ENCODE measurements around the gene CMSS1. TPM values are rescaled to one million over a fixed set of nuclear protein-coding genes. Genes with fewer than 3 reads are reported as not detected.

Gene CMSS1
- total RNA-seq, 1 experiment from 2014 or later: 64.1 TPM

- intact Hi-C loops (cut with micrococcal nuclease): no loop called here
- POLR2A ChIA-PET: no interaction called here
- RAD21 ChIA-PET (ENCODE audit: low non-redundant PET in 1 of 2, low total read pairs in 2 of 2, uncharacterized antibody in 2 of 2, unreplicated experiment in 2 of 2): no interaction called here
- DNase-seq (ENCODE audit: low read depth, low spot score) (no peak), ATAC-seq (no peak)
- Histone ChIP-seq H3K36me3 (ENCODE audit: control insufficient read depth in 1 of 2, insufficient read depth in 2 of 2, low read length in 2 of 2) (peaks cover 0 to 6% of the 10 kb centered on the region in 2 experiments; a peak in 1 of 4 replicates), H3K79me2 (ENCODE audit: insufficient read depth, low read length) (no peaks in the 10 kb centered on the region), H3K27ac (ENCODE audit: low read depth, low read length) (no peak overlapping the region), H3K27me3 (ENCODE audit: insufficient read depth, low read length) (no peaks in the 10 kb centered on the region), H3K9me3 (ENCODE audit: control insufficient read depth in 1 of 2, insufficient read depth in 1 of 2, low read depth in 1 of 2, low read length in 2 of 2) (peaks cover 0 to 5% of the 10 kb centered on the region in 2 experiments; a peak in 1 of 4 replicates), H3K4me2 (ENCODE audit: low read length) (no peak overlapping the region), H3K9ac (ENCODE audit: low read length) (no peak overlapping the region), H3K4me3 (replicated peaks in 1 of 2; ENCODE audit: low read depth in 1 of 2, low read length in 2 of 2) (no peak overlapping the region), H3K4me1 (ENCODE audit: control insufficient read depth in 1 of 2, insufficient read depth in 2 of 2, low read length in 2 of 2) (no peaks in the 10 kb centered on the region), H3K9me2 (ENCODE audit: insufficient read depth) (no peaks in the 10 kb centered on the region), H4K20me1 (ENCODE audit: insufficient read depth) (no peaks in the 10 kb centered on the region), H2AFZ (ENCODE audit: low read depth, low read length, poor library complexity, severe bottlenecking) (no peak overlapping the region)
- TF ChIP-seq EZH2 (IDR thresholded peaks at IDR 0.05) (no peak), YY1 (IDR thresholded peaks at IDR 0.05; ENCODE audit: extremely low read depth, insufficient replicate concordance, low read depth, low read length) (no peak), ATF3 (IDR thresholded peaks at IDR 0.05) (no peak), FOSL1 (IDR thresholded peaks at IDR 0.05; ENCODE audit: low read depth) (no peak), CBX3 (IDR thresholded peaks at IDR 0.05; ENCODE audit: low read depth) (no peak)
- CTCF ChIA-PET: no interaction called here
- BruUV-seq (replicated peaks): no TSS peak
These were observed 337.9 kb downstream of the CMSS1 start for GRCh38 chr3:100155590-100155989.

GRCh38 chr3:100157685-100158084, 340.0 kb downstream of the CMSS1 start:
- H3K4me2 ChIP-seq (ENCODE audit: low read length): no peak overlapping the region
- ChIA-PET POLR2A (no interaction called here), RAD21 (ENCODE audit: low non-redundant PET in 1 of 2, low total read pairs in 2 of 2, uncharacterized antibody in 2 of 2, unreplicated experiment in 2 of 2) (no interaction called here), CTCF (no interaction called here)
- H3K36me3 ChIP-seq (ENCODE audit: control insufficient read depth in 1 of 2, insufficient read depth in 2 of 2, low read length in 2 of 2): 0 out of 4 replicates have a peak, but pooled peaks cover 0 to 6% of the 10 kb centered on the region in 2 experiments
- ATAC-seq (no peak), DNase-seq (ENCODE audit: low read depth, low spot score) (no peak)
- no peak overlapping the region for H3K9ac ChIP-seq (ENCODE audit: low read length)
- BruUV-seq (replicated peaks): no TSS peak
- H3K4me1 ChIP-seq (ENCODE audit: control insufficient read depth in 1 of 2, insufficient read depth in 2 of 2, low read length in 2 of 2): no peaks in the 10 kb centered on the region
- peaks cover 0 to 5% of the 10 kb centered on the region in 2 experiments; a peak in 1 of 4 replicates for H3K9me3 ChIP-seq (ENCODE audit: control insufficient read depth in 1 of 2, insufficient read depth in 1 of 2, low read depth in 1 of 2, low read length in 2 of 2)
- H3K27ac ChIP-seq (ENCODE audit: low read depth, low read length): no peak overlapping the region
- no peaks in the 10 kb centered on the region for H3K79me2 ChIP-seq (ENCODE audit: insufficient read depth, low read length)
- H3K27me3 ChIP-seq (ENCODE audit: insufficient read depth, low read length): no peaks in the 10 kb centered on the region
- H2AFZ ChIP-seq (ENCODE audit: low read depth, low read length, poor library complexity, severe bottlenecking): no peak overlapping the region
- TF ChIP-seq EZH2 (IDR thresholded peaks at IDR 0.05) (no peak), SP1 (IDR thresholded peaks at IDR 0.05; ENCODE audit: low read depth) (no peak), POLR2A (IDR thresholded peaks at IDR 0.05; ENCODE audit: borderline replicate concordance, extremely low read depth, insufficient read depth, insufficient read length) (no peak), ZNF274 (IDR thresholded peaks at IDR 0.05; ENCODE audit: low read depth, low read length) (no peak)
- H4K20me1 ChIP-seq (ENCODE audit: insufficient read depth): no peaks in the 10 kb centered on the region
- H3K9me2 ChIP-seq (ENCODE audit: insufficient read depth): no peaks in the 10 kb centered on the region
- intact Hi-C loops (cut with micrococcal nuclease): no loop called here
- H3K4me3 ChIP-seq (replicated peaks in 1 of 2; ENCODE audit: low read depth in 1 of 2, low read length in 2 of 2): no peak overlapping the region
